HG03342 (cell line): Measurements from ENCODE around the gene WDR1.
"Not testable (repeated sequence)": the region's sequence is repeated elsewhere in the genome, so short reads cannot be mapped to it uniquely, and the experiment has no call there.

Experiments used
- ATAC-seq: cut with Tn5 transposase; IDR thresholded peaks from one replicate; pipeline ENCODE4 v1.9.1; 2021; ENCODE audit warnings: mild to moderate bottlenecking, moderate library complexity; ENCODE audit not compliant: unreplicated experiment

Gene WDR1

GRCh38 chr4:10131202-10131601 is 14.6 kb upstream of the WDR1 start:
- ATAC-seq, result no peak

DNA sequence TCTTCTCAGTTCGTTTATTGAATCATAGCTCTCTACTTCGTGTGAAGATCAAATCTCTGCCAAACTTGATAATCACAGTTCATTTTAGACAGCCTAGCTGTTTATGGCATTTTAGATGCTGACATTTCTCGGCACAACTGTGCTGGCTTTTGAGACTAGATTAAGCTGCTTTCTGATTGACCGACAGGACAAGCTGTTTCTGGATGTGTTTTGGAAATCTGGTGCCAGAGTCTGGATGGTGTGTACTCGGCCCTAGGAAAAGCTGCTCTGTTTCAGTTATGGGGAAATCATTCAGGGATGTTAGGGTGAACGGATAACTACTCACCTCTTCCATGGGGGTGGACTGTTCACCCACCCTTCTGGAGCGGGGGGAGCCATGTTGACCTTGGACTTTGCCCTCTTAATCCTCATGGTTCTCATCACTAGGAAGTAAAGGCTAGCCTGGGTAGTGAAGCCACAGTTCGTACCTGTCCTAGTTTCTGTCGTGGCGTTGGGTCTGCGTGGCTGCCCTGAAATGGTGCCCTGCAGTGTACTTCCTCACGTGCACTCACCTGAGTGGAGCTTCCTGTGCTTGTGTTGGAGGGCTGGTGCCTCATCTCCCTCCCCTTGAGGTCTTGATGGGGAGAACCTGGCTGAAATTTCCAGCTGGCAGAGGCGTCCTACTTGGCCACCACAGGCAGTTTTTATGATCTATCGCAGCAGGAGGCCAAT is 13.7 kb upstream of the WDR1 start:
- no peak for ATAC-seq

DNA sequence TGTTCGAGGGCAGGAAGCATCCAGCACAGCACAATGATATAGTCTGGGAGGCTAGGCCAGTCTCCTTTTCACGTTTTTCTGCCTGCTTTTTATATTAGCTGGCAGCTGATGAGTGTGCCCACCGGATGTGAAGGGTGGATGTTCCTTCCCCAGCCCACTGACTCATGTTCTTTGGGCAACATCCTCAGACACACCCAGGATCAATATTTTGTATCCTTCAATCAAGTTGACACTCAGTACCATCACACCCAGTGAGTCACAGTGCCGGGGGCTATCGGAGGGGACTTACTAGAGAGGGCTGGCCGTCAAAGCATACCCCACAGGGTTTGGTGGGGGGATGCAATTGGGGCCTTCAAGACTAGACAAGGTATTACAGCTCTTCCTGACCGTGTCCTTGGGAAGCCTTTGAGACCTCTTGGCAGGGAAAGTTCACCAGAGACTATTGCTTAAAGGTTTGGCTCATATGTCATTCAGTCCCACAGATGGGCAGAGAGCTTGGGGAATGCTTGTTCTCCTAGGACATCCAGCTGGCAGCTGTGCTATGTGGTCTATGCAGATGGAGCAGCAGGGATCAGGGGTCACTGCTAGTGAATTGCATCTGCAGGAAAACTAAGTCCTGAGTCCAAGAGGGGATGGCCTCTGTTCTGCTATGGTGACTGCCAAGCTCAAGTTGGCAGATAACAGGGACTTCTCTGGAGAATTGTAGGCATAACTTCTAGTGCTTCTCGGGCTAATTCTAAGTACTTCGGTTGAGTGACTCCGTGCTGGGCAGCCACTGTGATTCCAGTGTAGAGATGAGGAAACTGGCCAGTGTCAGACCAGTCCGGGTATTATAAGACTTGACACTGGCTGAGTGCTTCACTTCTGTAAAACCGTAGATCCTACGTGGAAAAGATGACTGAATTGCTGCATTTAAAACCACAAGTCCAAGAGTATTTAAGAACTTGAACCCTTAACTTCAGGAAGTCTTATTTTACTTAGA is 12.9 kb upstream of the WDR1 start:
- ATAC-seq, result no peak

DNA sequence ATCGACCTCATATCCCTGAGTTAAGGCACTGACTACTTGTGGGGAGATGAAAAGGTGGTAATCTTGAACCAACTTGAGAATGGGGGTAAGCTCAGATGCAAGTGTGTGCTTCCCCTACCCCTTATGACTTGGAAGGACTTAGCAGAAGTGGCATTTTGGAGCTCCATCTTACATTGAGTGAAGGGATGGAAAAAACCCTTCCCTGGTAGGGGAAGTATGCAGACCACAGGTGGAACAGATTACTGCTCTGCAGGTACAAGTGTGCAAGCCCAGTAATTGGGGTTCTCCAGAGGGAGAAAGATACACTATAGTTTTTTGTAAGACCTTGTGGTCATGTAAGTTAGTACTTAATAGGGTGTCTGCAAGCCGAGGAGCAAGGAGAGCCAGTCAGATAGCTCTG is 12.2 kb upstream of the WDR1 start:
- ATAC-seq, result no peak

DNA sequence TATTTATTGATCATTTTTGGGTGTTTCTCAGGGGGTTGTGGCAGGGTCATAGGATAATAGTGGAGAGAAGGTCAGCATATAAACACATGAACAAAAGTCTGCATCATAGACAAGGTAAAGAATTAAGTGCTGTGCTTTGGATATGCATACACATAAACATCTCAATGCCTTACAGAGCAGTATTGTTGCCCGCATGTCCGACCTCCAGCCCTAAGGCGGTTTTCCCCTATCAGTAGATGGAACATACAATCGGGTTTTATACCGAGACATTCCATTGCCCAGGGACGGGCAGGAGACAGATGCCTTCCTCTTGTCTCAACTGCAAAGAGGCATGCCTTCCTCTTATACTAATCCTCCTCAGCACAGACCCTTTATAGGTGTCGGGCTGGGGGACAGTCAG is 10.9 kb upstream of the WDR1 start:
- not testable (repeated sequence) for ATAC-seq

DNA sequence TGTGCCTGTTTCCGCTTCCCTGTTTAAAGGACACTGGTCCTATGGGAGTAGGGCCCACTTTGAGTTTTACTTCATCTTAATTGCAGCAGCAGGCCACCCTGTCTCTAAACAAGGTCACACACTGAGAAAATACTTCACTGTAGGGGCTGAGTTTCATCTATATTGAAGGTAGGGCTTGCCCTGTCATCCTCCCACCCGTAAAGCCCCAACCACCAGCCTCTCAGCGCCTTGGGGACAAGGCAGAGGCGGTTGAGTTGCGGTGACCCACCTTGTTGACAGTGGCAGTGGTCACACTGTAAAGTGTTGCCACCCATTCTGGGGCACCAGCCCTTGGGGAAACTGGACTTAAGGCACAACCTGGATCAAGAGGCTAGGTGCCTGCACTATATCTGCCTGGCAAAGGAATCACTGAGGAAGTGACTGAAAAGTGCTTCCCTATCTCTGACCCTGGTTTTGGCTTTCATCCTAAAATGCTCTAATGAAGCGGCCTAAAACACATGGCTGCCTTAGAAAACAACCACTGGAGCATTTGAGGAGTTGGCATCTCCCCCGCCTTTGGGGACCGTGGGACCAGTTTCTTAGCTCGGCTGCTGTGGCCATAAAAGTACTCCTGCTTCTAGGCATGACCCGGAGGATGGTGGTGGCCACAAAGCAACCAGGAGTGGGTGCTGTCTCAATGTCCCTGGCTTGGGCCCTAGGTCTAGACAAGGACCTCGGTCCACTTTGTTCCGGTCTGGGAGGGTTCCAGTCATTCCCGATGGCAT is 7.8 kb upstream of the WDR1 start:
- no peak for ATAC-seq

DNA sequence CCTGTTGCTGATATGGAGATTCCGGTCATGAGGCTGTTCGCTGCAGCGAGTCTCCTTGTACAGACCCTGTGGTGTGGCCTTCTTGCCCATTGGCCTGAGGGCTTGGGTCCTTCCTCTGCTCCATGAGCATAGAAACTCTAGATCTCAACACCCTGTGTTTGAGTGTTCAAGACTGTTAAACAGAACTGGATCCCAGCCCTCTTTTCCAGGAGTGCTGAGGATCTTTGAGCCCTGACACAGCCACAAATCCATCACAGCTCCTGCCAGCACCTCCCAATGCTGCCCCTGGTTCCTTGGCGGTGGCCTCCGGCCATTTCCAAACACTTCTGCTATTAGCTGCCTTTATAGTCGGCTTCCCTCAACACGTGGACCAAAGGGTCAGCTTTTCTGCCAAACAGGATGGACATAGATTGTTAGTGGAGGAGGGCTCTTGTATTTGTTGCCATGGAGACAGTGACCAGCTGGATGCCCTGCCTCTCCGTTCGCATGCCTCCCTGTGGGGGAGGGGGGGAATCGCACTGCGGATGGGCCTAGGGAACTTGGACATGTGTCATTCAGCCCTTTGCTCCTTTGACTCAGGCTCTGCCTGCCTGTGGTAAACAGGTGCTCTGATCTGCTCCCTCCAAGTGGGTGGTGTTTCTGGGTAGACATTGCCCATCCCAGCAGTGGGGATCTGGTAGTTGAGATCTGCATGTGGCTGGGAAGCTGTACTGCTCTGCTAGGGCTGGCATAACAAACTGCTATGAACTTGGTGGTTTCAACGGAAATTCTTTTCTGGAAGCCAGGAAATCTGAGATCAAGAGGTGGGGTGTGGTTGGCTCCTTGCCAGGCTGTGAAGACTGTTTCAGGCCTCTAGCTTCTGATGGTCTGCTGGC is 6.9 kb upstream of the WDR1 start:
- ATAC-seq, result no peak

- no peak for ATAC-seq
Observed at GRCh38 chr4:10122236-10122932, 5.8 kb upstream of the WDR1 start.

GRCh38 chr4:10121568-10122208 is 5.1 kb upstream of the WDR1 start:
- no peak for ATAC-seq

GRCh38 chr4:10120943-10121567 is 4.5 kb upstream of the WDR1 start:
- ATAC-seq, result no peak

DNA sequence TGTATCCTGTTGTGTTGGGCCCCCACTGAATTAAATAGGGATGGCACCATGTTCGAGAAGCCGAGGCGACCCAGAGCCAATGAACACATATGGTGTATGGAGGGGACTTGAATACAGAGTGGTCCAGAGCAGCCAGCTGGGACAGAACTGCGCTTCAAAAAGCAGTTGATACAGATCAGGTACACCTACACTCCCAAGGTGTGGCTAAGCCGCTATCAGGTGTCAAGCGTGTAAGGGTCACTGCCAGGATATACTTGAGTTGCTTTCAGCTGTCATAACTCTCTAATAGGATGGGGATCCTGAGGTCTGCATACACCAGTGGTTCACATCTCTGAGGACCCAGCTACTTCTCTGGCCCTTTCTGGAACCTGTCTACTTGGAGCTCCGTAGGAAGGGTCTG is 3.2 kb upstream of the WDR1 start:
- ATAC-seq, result no peak

- ATAC-seq, result no peak
Observed at GRCh38 chr4:10119278-10119677, 2.7 kb upstream of the WDR1 start.

DNA sequence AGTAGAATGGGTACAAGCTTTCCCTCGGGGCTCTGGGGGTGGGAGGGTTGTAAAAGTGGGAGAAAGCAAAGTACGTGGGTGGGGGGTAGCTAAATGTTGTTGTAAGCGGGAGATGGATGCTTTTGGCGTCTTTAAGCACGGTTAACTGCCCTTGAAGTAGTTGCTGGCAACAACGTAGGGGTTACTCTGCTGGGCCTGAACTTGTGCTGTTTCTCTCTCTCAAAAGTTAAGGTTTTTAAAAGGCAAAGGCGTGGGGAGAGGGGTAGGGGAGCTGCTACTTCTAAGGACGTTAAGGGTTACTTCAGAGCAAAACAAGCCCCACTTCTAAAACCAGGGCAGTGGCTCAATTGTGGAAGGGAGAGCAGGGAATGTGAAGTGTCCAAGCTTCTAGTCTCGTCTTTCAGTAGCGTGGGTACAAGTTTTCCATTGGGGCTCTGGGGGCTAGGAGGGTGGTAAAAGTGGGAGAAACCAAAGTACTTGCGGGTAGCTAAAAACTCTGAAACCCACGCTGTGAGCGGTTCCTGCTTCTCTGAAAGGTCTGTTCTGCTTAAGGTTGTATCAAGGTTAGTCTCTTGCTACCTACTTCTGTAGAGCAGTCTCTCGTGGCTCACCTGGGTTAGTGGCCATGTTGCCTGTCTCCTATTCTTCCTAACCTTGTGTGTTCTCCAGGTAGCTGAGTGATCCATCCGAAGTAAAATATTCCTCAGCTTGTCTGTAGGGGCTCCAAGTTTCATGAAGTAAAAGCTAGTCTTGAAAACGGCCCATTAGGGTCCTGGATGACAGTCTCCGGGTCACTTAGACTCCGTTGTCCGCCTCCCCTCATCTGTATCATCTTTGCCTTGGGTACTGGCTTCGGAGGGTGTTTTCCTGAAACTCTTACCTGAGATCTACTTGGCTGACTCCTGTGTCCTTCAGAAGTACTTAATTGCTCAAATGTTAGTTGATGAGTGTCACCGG is 1.7 kb upstream of the WDR1 start:
- no peak for ATAC-seq

- ATAC-seq, result peak; percentile 2
Observed at GRCh38 chr4:10117359-10118047, 904 bp upstream of the WDR1 start.

DNA sequence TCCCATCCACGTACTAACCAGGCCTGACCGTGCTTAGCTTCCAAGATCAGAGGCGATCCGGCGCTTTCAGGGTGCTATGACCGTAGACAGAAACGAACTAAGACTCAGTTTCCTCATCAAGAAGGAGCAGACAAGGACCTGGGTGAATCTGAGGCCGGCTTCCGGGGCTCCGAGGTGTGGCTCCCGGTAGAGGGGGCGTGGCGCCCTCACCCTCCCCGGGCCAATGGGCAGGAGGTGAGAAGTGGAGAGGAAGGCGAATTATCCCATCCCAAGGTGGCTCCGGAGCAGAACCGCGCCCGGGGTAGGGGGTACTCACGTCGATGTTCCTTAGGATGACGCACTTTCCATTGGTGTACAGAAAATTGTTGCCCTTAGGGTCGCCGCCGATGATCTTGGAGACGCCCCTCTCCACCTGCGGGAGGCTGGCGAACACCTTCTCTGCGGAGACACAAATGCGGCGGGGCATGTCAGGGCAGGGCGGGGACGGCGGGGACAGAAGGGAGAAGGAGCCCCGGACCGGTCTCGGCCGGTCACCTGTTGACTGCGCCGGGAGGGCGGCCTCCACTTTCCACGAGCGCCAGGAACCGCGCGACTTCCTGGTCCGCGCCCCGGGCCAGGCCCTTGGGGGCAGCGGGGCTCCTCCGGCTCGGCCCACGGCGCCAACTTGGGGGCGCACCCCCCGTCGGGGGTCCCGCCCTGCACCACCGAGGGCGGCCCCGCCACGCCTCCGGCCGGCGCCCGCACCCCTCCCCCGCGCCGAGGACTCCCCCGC is 616 bp downstream of the WDR1 start:
- peak; percentile 32 for ATAC-seq

DNA sequence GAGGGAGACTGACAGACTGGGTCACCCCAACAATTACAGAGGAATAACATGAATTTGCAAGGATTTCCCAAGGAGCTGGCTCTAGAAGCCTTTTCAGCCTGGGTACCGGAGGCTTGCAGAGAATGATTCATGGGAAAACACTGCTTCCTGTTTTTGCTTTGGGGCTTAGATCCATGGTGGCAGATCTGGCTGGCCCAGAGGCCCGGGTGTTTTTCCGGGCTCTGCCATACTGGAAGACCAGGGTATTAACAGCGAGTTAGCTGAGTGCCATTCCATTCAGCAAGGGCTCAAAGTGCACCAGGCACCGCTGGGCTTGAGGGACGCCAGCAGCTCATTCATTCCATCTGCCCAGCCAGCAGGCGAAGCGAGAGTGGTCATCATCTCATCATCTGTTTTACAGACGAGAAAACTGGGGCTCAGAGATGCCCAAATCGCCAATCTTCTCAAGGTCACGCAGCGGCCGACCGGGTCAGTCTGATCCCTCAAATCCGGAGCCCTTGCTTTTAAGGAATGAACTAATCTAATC is 1.3 kb downstream of the WDR1 start:
- ATAC-seq, result no peak
